Spleen (tissue), 11 donors: ENCODE data around the gene AGO3. TPM values are rescaled to one million over a fixed set of nuclear protein-coding genes. Genes with fewer than 3 reads are reported as not detected.

Experiments
- DNase-seq: peaks from one replicate; pipeline ENCODE4 v3.0.0-alpha.2; 2020
- H3K27ac ChIP-seq, 8 donors: fragments of 200-600 bp; sonication (generic) in 7 of 8; 1 replicate in 4 of 8; 2 replicates in 4 of 8; pipeline versions ENCODE4 v1.5.0 to v1.8.0; 2016 to 2021; ENCODE audit warnings: inconsistent platforms in 4 of 8, mild to moderate bottlenecking in 4 of 8, moderate library complexity in 1 of 8
- H3K27me3 ChIP-seq, 7 donors: fragments of 200-600 bp; sonication (generic) in 6 of 7; replicated peaks in 1 of 7; 1 replicate in 4 of 7; 2 replicates in 3 of 7; pipeline versions ENCODE4 v1.5.0 to v1.8.0; 2016 to 2021; ENCODE audit warnings: inconsistent platforms in 3 of 7, mild to moderate bottlenecking in 1 of 7
- H3K36me3 ChIP-seq, 6 donors: fragments of 200-600 bp; sonication (generic) in 5 of 6; 1 replicate in 4 of 6; 2 replicates in 2 of 6; pipeline versions ENCODE4 v1.5.0 to v1.8.0; 2016 to 2021; ENCODE audit warnings: inconsistent platforms in 2 of 6
- H3K4me1 ChIP-seq, 6 donors: fragments of 200-600 bp; sonication (generic) in 5 of 6; 1 replicate in 3 of 6; 2 replicates in 3 of 6; pipeline versions ENCODE4 v1.5.0 to v1.8.0; 2016 to 2021; ENCODE audit warnings: inconsistent platforms in 3 of 6
- H3K4me3 ChIP-seq, 8 donors: fragments of 200-600 bp; sonication (generic) in 7 of 8; 1 replicate in 4 of 8; 2 replicates in 4 of 8; pipeline versions ENCODE4 v1.5.0 to v1.8.0; 2016 to 2021; ENCODE audit warnings: inconsistent platforms in 4 of 8, mild to moderate bottlenecking in 4 of 8, moderate library complexity in 2 of 8
- H3K9me3 ChIP-seq, 8 donors: fragments of 200-600 bp; sonication (generic) in 7 of 8; 1 replicate in 4 of 8; 2 replicates in 4 of 8; pipeline versions ENCODE4 v1.5.0 to v1.8.0; 2016 to 2021; ENCODE audit warnings: inconsistent platforms in 4 of 8
- POLR2A ChIP-seq, 3 donors: fragments of 450-650 bp; IDR thresholded peaks; one replicate each; pipeline ENCODE4 v1.5.1; 2017; ENCODE audit warnings: antibody characterized with exemption in 3 of 3, mild to moderate bottlenecking in 1 of 3
- POLR2AphosphoS5 ChIP-seq, 3 donors: sonication (generic); formaldehyde crosslinking; IDR thresholded peaks; one replicate each; pipeline ENCODE4 v1.5.1; 2017; ENCODE audit warnings: antibody characterized with exemption in 3 of 3
- WGBS, 5 donors: extraction: QIAGEN DNeasy Blood & Tissue Kit in 3 of 5; methylation state at CpG; one replicate each; pipeline versions ENCODE4 v1.1.5 to v1.1.7; 2013 to 2018; 5-methylcytosine and 5-hydroxymethylcytosine counted together
- intact Hi-C: fragments of 100-400 bp; cut with DNase I; formaldehyde crosslinking; loops from one replicate; pipeline ENCODE4 v1.15.0; 2023; ENCODE audit warnings: low total_unique reads
- polyA plus RNA-seq, 3 donors: library from polyadenylated mRNA; stranded (reverse); fragments of 200-250 nt; gene quantifications; one replicate each; pipeline ENCODE4 v1.2.1, GENCODE V29; 2013
- total RNA-seq, 7 donors: library from RNA; depleted of rRNA in 3 of 7; stranded (reverse); fragments of >200 nt in 3 of 7; fragmentation: NEBNext Ultra II Directional in 4 of 7; extraction: Animal tissue kit (Norgen Biotek cat#: 25700) in 4 of 7; gene quantifications; one replicate each; pipeline versions ENCODE4 v1.1.0 to v1.2.1, GENCODE V29; 2016 to 2021
- TF ChIP-seq, protein P1 (sequence below), 11 experiments: fragments of 200-600 bp in 7 of 11; fragments of 450-650 bp in 4 of 11; sonication (generic) in 4 of 11; IDR thresholded peaks in 8 of 11; conservative IDR thresholded peaks in 3 of 11; 1 replicate in 7 of 11; 2 replicates in 4 of 11; pipeline versions ENCODE4 v1.4.0 to v1.8.0; 2016 to 2021; ENCODE audit warnings: antibody characterized with exemption in 11 of 11, inconsistent platforms in 4 of 11, mild to moderate bottlenecking in 1 of 11
- donor health status: healthy with polysubstance abuse.
- donor health status: DM: no; HTN: no; CAD: no; lungs with moderate emphysema.
- donor health status: DM: no; HTN: no; CAD: no.
- donor health status: Bipolar disorder and iron deficiency.
- donor health status: healthy.
- donor health status: DM: no; HTN: no; CAD: no.
- donor health status: DM: yes; HTN: yes; CAD: no.

The AGO3 gene
- total and polyA plus RNA-seq, 10 donors = 1.5 to 41.1 (median 25.0) TPM

GRCh38 chr1:35882945-35883634, 47.8 kb upstream of the AGO3 start, which contains the start of gene AGO1:
Gene AGO1 (plus strand): TSS chr1:35883209. CDS start chr1:35883422, 213 bp downstream.
- intact Hi-C loops = loop anchor here (10.0 kb wide), 1 partner anchor 52 kb away; the partner anchor contains the start of gene AGO3
- Histone ChIP-seq H3K36me3 (no peaks in the 10 kb centered on the region), H3K4me1 (peaks cover 19 to 55% (median 52%) of the 10 kb centered on the region in 6 donors), H3K4me3 (peak within 1 kb of the TSS; percentile 80 to 100 (median 96)), H3K27me3 (no peaks in the 10 kb centered on the region), H3K27ac (peak within 1 kb of the TSS; percentile 79 to 91 (median 88)), H3K9me3 (no peaks in the 10 kb centered on the region)
- DNase-seq = peak; percentile 99
- TF ChIP-seq POLR2AphosphoS5 (IDR thresholded peaks at IDR 0.05) (peak; percentile 91 to 94 (median 93)), POLR2A (IDR thresholded peaks at IDR 0.05) (peak in 1 of 3 donors; percentile 86)
- TF ChIP-seq, protein P1, sequence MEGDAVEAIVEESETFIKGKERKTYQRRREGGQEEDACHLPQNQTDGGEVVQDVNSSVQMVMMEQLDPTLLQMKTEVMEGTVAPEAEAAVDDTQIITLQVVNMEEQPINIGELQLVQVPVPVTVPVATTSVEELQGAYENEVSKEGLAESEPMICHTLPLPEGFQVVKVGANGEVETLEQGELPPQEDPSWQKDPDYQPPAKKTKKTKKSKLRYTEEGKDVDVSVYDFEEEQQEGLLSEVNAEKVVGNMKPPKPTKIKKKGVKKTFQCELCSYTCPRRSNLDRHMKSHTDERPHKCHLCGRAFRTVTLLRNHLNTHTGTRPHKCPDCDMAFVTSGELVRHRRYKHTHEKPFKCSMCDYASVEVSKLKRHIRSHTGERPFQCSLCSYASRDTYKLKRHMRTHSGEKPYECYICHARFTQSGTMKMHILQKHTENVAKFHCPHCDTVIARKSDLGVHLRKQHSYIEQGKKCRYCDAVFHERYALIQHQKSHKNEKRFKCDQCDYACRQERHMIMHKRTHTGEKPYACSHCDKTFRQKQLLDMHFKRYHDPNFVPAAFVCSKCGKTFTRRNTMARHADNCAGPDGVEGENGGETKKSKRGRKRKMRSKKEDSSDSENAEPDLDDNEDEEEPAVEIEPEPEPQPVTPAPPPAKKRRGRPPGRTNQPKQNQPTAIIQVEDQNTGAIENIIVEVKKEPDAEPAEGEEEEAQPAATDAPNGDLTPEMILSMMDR (IDR thresholded peaks at IDR 0.05 in 8 of 11, conservative IDR thresholded peaks at IDR 0.05 in 3 of 11) = peak; percentile 94 to 100 (median 99)
- WGBS, 5 donors = 0 to 1% (median 0%) methylated on average over 24 to 58 of the region's 58 CpGs

DNA sequence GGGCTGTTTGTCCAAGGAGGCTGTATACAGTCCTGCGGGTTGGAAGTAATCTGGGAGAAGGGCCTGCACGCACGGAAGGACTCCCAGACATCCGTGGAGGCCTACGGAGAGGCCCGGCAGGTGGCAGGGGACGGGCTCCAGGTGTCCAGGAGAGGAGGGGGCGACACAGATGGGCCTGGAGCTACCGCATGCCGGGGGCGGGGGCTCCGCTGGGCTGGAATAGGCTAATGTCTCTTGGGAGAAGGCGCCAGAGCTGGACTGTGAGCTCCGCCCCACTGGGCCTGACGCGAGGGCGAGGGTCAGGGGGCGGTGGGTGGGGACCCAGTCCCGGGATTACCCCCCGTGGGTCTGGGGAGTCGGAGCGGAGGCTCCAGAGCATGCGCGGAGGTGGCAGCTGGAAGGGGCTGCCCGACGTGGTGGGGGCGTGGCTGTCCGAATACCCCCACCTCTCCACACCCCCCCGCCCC, 47.2 kb upstream of the AGO3 start:
- Histone ChIP-seq H3K4me1 (peaks cover 19 to 60% (median 57%) of the 10 kb centered on the region in 6 donors), H3K36me3 (peaks cover 0 to 6% (median 0%) of the 10 kb centered on the region in 6 donors), H3K27ac (peak overlapping the region; percentile 79 to 91 (median 88)), H3K27me3 (no peaks in the 10 kb centered on the region), H3K4me3 (peak overlapping the region; percentile 80 to 100 (median 96)), H3K9me3 (no peaks in the 10 kb centered on the region)
- intact Hi-C loops = loop anchor here (10.0 kb wide), 1 partner anchor 51 kb away; the partner anchor contains the start of gene AGO3
- 0 to 2% (median 1%) methylated on average over 17 to 29 of the region's 29 CpGs for WGBS, 5 donors
- no peak for TF ChIP-seq POLR2A (IDR thresholded peaks at IDR 0.05)
- TF ChIP-seq POLR2AphosphoS5 (IDR thresholded peaks at IDR 0.05) = no peak
- TF ChIP-seq, protein P1 (IDR thresholded peaks at IDR 0.05 in 8 of 11, conservative IDR thresholded peaks at IDR 0.05 in 3 of 11) = no peak
- peak; percentile 84 for DNase-seq

- WGBS, 5 donors = 22 to 74% (median 44%) methylated on average over 2 of the region's 2 CpGs
These were observed 46.0 kb upstream of the AGO3 start for GRCh38 chr1:35884934-35885333.

More at GRCh38 chr1:35884934-35885333, 46.0 kb upstream of the AGO3 start:
- TF ChIP-seq POLR2A (IDR thresholded peaks at IDR 0.05) (no peak), POLR2AphosphoS5 (IDR thresholded peaks at IDR 0.05) (no peak)
- TF ChIP-seq, protein P1 (IDR thresholded peaks at IDR 0.05 in 8 of 11, conservative IDR thresholded peaks at IDR 0.05 in 3 of 11) = no peak
- no peak for DNase-seq
- intact Hi-C loops = loop anchor here (10.0 kb wide), 1 partner anchor 50 kb away; the partner anchor contains the start of gene AGO3
- H3K4me1 ChIP-seq = peaks cover 19 to 73% (median 66%) of the 10 kb centered on the region in 6 donors
- no peaks in the 10 kb centered on the region for H3K9me3 ChIP-seq
- H3K27ac ChIP-seq = peak overlapping the region in 5 of 8 donors; percentile 1 to 91 (median 9)
- H3K36me3 ChIP-seq = peaks cover 0 to 18% (median 4%) of the 10 kb centered on the region in 6 donors
- no peaks in the 10 kb centered on the region for H3K27me3 ChIP-seq
- no peak overlapping the region for H3K4me3 ChIP-seq
